ENCODE data around the gene MYMX. TPM values are rescaled to one million over a fixed set of nuclear protein-coding genes. Genes with fewer than 3 reads are reported as not detected.

MYMX gene
- total and polyA plus RNA-seq, 2 of the 13 experiments (the other 11 are each of a cell fraction or from before 2014, with no cell fraction given), result not detected

GRCh38 chr6:44246663-44247337 is 30.1 kb downstream of the MYMX start, which contains the start of gene HSP90AB1 (continued):
- TF ChIP-seq ZSCAN31 (CRISPR knock-in tag; IDR thresholded peaks at IDR 0.05; ENCODE audit: low read depth) (no peak; the same call in 1 of the 2 replicates), DDIT3 (CRISPR knock-in tag; IDR thresholded peaks at IDR 0.05) (no peak), SNAPC2 (CRISPR knock-in tag; IDR thresholded peaks at IDR 0.05) (no peak; the same call in none of the 2 replicates), ZNF530 (CRISPR knock-in tag; IDR thresholded peaks at IDR 0.05; ENCODE audit: low read depth) (0 out of 2 replicates have a peak, but pooled peaks have one; percentile 28), ZNF597 (CRISPR knock-in tag; IDR thresholded peaks at IDR 0.05) (0 out of 2 replicates have a peak, but pooled peaks have one; percentile 63), PPARG (CRISPR knock-in tag; conservative IDR thresholded peaks at IDR 0.05) (peak; percentile 58; the same call in 1 of the 2 replicates), RCOR2 (CRISPR knock-in tag; IDR thresholded peaks at IDR 0.05) (0 out of 2 replicates have a peak, but pooled peaks have one; percentile 18), ZSCAN5A (CRISPR knock-in tag; IDR thresholded peaks at IDR 0.05; ENCODE audit: borderline replicate concordance) (peak; percentile 11; the same call in 1 of the 2 replicates), ZNF121 (CRISPR knock-in tag; IDR thresholded peaks at IDR 0.05) (no peak), ZNF441 (CRISPR knock-in tag; IDR thresholded peaks at IDR 0.05; ENCODE audit: borderline replicate concordance) (peak; percentile 30), ZHX2 (IDR thresholded peaks at IDR 0.05; ENCODE audit: low read depth) (peak; percentile 83), ZHX2 (CRISPR knock-in tag; IDR thresholded peaks at IDR 0.05; ENCODE audit: borderline replicate concordance) (0 out of 2 replicates have a peak, but pooled peaks have one; percentile 52), ELK4 (CRISPR knock-in tag; IDR thresholded peaks at IDR 0.05; ENCODE audit: borderline replicate concordance) (no peak), CEBPG (CRISPR knock-in tag; IDR thresholded peaks at IDR 0.05) (0 out of 2 replicates have a peak, but pooled peaks have one; percentile 26), BRF2 (CRISPR knock-in tag; IDR thresholded peaks at IDR 0.05) (no peak)
